ENCODE results near the gene FRYL. TPM values are rescaled to one million over a fixed set of nuclear protein-coding genes. Genes with fewer than 3 reads are reported as not detected.

The FRYL gene
- total and polyA plus RNA-seq, 2 of the 13 experiments (the other 11 are each of a cell fraction or from before 2014, with no cell fraction given) = 9.7 to 19.6 TPM

GRCh38 chr4:48636911-48637310 is 143.2 kb downstream of the FRYL start:
- Histone ChIP-seq H3K9me3 (ENCODE audit: low read length) (no peaks in the 10 kb centered on the region), H2AFZ (ENCODE audit: low read length) (no peak overlapping the region), H3K4me1 (ENCODE audit: insufficient read depth, low read length) (0 out of 2 replicates have a peak, but pooled peaks cover 11% of the 10 kb centered on the region), H3K27me3 (ENCODE audit: control insufficient read depth in 1 of 2, insufficient read depth in 2 of 2, low read length in 2 of 2) (no peaks in the 10 kb centered on the region), H3K27ac (ENCODE audit: extremely low read length, insufficient read depth, low read length) (no peak overlapping the region), H3K36me3 (replicated peaks in 1 of 2; ENCODE audit: control insufficient read depth in 1 of 2, insufficient read depth in 2 of 2, low read length in 2 of 2) (peaks cover 0 to 4% of the 10 kb centered on the region in 2 experiments; a peak in 1 of 5 replicates), H4K20me1 (ENCODE audit: insufficient read depth, low read length) (no peaks in the 10 kb centered on the region; the same call in 1 of the 2 replicates), H3K4me2 (ENCODE audit: low read depth, low read length) (no peak overlapping the region), H3K9ac (ENCODE audit: insufficient read depth, low read depth, low read length) (no peak overlapping the region), H3K4me3 (replicated peaks in 1 of 3; ENCODE audit: insufficient read depth in 1 of 3, low read depth in 2 of 3, low read length in 3 of 3) (no peak overlapping the region), H3K79me2 (ENCODE audit: insufficient read depth, low read length) (no peaks in the 10 kb centered on the region)
- intact Hi-C loops (cut with micrococcal nuclease; ENCODE audit: unreplicated experiment) (no loop called here), in situ Hi-C loops (cut with HindIII; ENCODE audit: extremely low pct_ligation_motif_present, low pct_unique_long_range_greater_than_20kb) (no loop called here)
- DNase-seq (ENCODE audit: low spot score) (no peak), FAIRE-seq (no peak), ATAC-seq (no peak)
- no TSS peak for BruUV-seq (replicated peaks)
- POLR2A ChIA-PET = no interaction called here
- WGBS (ENCODE audit: low lambda C conversion rate) = 77% methylated on average over 1 of the region's 1 CpG
- CTCF ChIA-PET (ENCODE audit: low intra/inter-chr PET ratio, low total read pairs) = no interaction called here
- TF ChIP-seq ZXDC (CRISPR knock-in tag; IDR thresholded peaks at IDR 0.05) = no peak
- TF ChIP-seq GTF3A (CRISPR knock-in tag; conservative IDR thresholded peaks at IDR 0.05) = no peak
- TF ChIP-seq REL (CRISPR knock-in tag; conservative IDR thresholded peaks at IDR 0.05) = no peak
- TF ChIP-seq PRDM4 (CRISPR knock-in tag; IDR thresholded peaks at IDR 0.05; ENCODE audit: borderline replicate concordance) = no peak
- TF ChIP-seq ARNTL (CRISPR knock-in tag; IDR thresholded peaks at IDR 0.05) = no peak
- TF ChIP-seq ZSCAN31 (CRISPR knock-in tag; IDR thresholded peaks at IDR 0.05; ENCODE audit: low read depth) = no peak
- no peak for TF ChIP-seq ATF5 (CRISPR knock-in tag; IDR thresholded peaks at IDR 0.05; ENCODE audit: low read depth)
- no peak for TF ChIP-seq ZNF484 (CRISPR knock-in tag; IDR thresholded peaks at IDR 0.05; ENCODE audit: borderline replicate concordance, low read depth)
- TF ChIP-seq ZNF589 (CRISPR knock-in tag; conservative IDR thresholded peaks at IDR 0.05) = no peak
- TF ChIP-seq ONECUT2 (CRISPR knock-in tag; IDR thresholded peaks at IDR 0.05) = no peak
- TF ChIP-seq CBFB (CRISPR knock-in tag; IDR thresholded peaks at IDR 0.05) = no peak
- TF ChIP-seq NFYC (CRISPR knock-in tag; IDR thresholded peaks at IDR 0.05) = no peak
- no peak for TF ChIP-seq ZNF644 (CRISPR knock-in tag; IDR thresholded peaks at IDR 0.05; ENCODE audit: low read depth)
- TF ChIP-seq SIN3B (IDR thresholded peaks at IDR 0.05; ENCODE audit: low read length) = no peak
- TF ChIP-seq, protein P1, sequence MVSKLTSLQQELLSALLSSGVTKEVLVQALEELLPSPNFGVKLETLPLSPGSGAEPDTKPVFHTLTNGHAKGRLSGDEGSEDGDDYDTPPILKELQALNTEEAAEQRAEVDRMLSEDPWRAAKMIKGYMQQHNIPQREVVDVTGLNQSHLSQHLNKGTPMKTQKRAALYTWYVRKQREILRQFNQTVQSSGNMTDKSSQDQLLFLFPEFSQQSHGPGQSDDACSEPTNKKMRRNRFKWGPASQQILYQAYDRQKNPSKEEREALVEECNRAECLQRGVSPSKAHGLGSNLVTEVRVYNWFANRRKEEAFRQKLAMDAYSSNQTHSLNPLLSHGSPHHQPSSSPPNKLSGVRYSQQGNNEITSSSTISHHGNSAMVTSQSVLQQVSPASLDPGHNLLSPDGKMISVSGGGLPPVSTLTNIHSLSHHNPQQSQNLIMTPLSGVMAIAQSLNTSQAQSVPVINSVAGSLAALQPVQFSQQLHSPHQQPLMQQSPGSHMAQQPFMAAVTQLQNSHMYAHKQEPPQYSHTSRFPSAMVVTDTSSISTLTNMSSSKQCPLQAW (CRISPR knock-in tag; IDR thresholded peaks at IDR 0.05) = no peak

Measured in HepG2 (cell line).